Liver (tissue), 9 donors: ENCODE data around the gene ATE1. TPM values are rescaled to one million over a fixed set of nuclear protein-coding genes. Genes with fewer than 3 reads are reported as not detected.

Experiments used
- DNase-seq: peaks from one replicate; pipeline ENCODE4 v3.0.0-alpha.2; 2017; ENCODE audit warnings: low spot score
- H3K27ac ChIP-seq, 2 donors: one replicate each; pipeline ENCODE4 v1.7.0; 2013; ENCODE audit warnings: inconsistent platforms in 2 of 2, low read length in 2 of 2, control low read depth in 1 of 2, low read depth in 1 of 2, mild to moderate bottlenecking in 1 of 2
- H3K27me3 ChIP-seq, 4 donors: one replicate each; pipeline versions ENCODE4 v1.6.1 to v1.7.0; 2013; ENCODE audit warnings: low read length in 3 of 4, inconsistent platforms in 1 of 4, mild to moderate bottlenecking in 1 of 4, moderate library complexity in 1 of 4; ENCODE audit not compliant: control insufficient read depth in 4 of 4, insufficient read depth in 4 of 4
- H3K36me3 ChIP-seq, 4 donors: one replicate each; pipeline versions ENCODE4 v1.6.1 to v1.7.0; 2013; ENCODE audit warnings: low read length in 3 of 4, mild to moderate bottlenecking in 3 of 4, low read depth in 1 of 4, moderate library complexity in 1 of 4; ENCODE audit not compliant: control insufficient read depth in 4 of 4, insufficient read depth in 3 of 4
- H3K4me1 ChIP-seq, 4 donors: one replicate each; pipeline versions ENCODE4 v1.6.1 to v1.7.0; 2013; ENCODE audit warnings: low read length in 3 of 4, mild to moderate bottlenecking in 3 of 4, moderate library complexity in 1 of 4; ENCODE audit not compliant: control insufficient read depth in 4 of 4, insufficient read depth in 4 of 4
- H3K4me3 ChIP-seq, 3 donors: one replicate each; pipeline versions ENCODE4 v1.6.1 to v1.7.0; 2013; ENCODE audit warnings: low read length in 3 of 3, control low read depth in 1 of 3, low read depth in 1 of 3, mild to moderate bottlenecking in 1 of 3
- H3K9ac ChIP-seq, 2 donors: one replicate each; pipeline ENCODE4 v1.7.0; 2013; ENCODE audit warnings: low read length in 2 of 2, mild to moderate bottlenecking in 2 of 2, moderate library complexity in 2 of 2, control low read depth in 1 of 2, low read depth in 1 of 2
- H3K9me3 ChIP-seq, 4 donors: one replicate each; pipeline versions ENCODE4 v1.6.1 to v1.7.0; 2013; ENCODE audit warnings: low read length in 3 of 4; ENCODE audit not compliant: control insufficient read depth in 4 of 4
- EGR1 ChIP-seq, 2 donors: IDR thresholded peaks; 2 replicates each; pipeline ENCODE4 v1.6.1; 2016 to 2018; ENCODE audit warnings: antibody characterized with exemption in 2 of 2, low read depth in 2 of 2
- FOXA1 ChIP-seq: IDR thresholded peaks from 2 replicates; pipeline ENCODE4 v1.6.1; 2016; ENCODE audit warnings: antibody characterized with exemption
- NR2F2 ChIP-seq: IDR thresholded peaks from 2 replicates; pipeline ENCODE4 v1.6.1; 2016; ENCODE audit warnings: antibody characterized with exemption
- RAD21 ChIP-seq, 2 donors: IDR thresholded peaks; 2 replicates each; pipeline ENCODE4 v1.6.1; 2016; ENCODE audit warnings: antibody characterized with exemption in 2 of 2, mild to moderate bottlenecking in 2 of 2
- RXRA ChIP-seq, 2 donors: IDR thresholded peaks; 2 replicates each; pipeline ENCODE4 v1.6.1; 2017 to 2018; ENCODE audit warnings: antibody characterized with exemption in 2 of 2, mild to moderate bottlenecking in 1 of 2
- TAF1 ChIP-seq: conservative IDR thresholded peaks from 2 replicates; pipeline ENCODE4 v1.6.1; 2016; ENCODE audit warnings: antibody characterized with exemption, mild to moderate bottlenecking
- YY1 ChIP-seq: IDR thresholded peaks from 2 replicates; pipeline ENCODE4 v1.6.1; 2016; ENCODE audit warnings: antibody characterized with exemption, mild to moderate bottlenecking
- WGBS: extraction: QIAGEN DNeasy Blood & Tissue Kit; methylation state at CpG from one replicate; pipeline ENCODE4 v1.1.7; 2013; 5-methylcytosine and 5-hydroxymethylcytosine counted together
- polyA plus RNA-seq, 2 donors: library from polyadenylated mRNA; stranded (reverse) in 1 of 2; unstranded in 1 of 2; fragments of 200-250 nt in 1 of 2; fragments of >200 nt in 1 of 2; fragmentation: Nextera tagmentation in 1 of 2; extraction: Ambion mirVana in 1 of 2; gene quantifications; one replicate each; pipeline versions ENCODE4 v1.2.1 to v1.2.3, GENCODE V29; 2013 to 2015
- total RNA-seq, 2 donors: library from RNA; depleted of rRNA; stranded (reverse); fragments of >200 nt; gene quantifications; one replicate each; pipeline ENCODE4 v1.2.3, GENCODE V29; 2014
- TF ChIP-seq, protein P1 (sequence below): fragments of 150-350 bp; IDR thresholded peaks from 2 replicates; pipeline ENCODE4 v1.5.1; 2017; ENCODE audit warnings: improper control_type of control experiment, low read depth, low read length; ENCODE audit not compliant: missing input control
- TF ChIP-seq, protein P2 (sequence below): IDR thresholded peaks from 2 replicates; pipeline ENCODE4 v1.6.1; 2016; ENCODE audit warnings: antibody characterized with exemption
- donor health status: healthy.
- donor health status: healthy.
- donor health status: healthy.
- donor health status: healthy.
- donor health status: healthy.

Gene ATE1
- total and polyA plus RNA-seq, 4 donors, result 7.9 to 34.9 (median 13.5) TPM

DNA sequence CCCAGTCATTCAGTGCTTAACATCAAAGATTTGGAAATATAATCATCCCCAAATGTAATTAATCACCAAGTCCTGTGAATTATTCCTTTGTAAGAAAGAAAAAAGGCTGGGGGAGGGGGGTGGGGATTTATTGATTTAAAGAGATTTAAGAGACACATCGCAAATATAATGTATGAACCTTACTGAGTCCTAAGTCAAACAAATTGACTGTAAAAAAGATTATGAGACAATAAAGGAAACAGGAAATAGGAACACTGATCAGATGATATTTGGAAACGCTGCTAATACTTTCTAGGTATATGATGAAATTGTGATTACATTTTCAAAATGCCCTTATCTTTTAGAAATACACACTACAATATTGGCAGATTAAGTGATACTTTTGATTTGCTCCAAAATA is 92.5 kb downstream of the ATE1 start:
- H3K36me3 ChIP-seq, result peaks cover 0 to 18% (median 10%) of the 10 kb centered on the region in 4 donors
- no peaks in the 10 kb centered on the region for H3K9me3 ChIP-seq
- H3K27me3 ChIP-seq, result no peaks in the 10 kb centered on the region
- H3K4me3 ChIP-seq, result no peak overlapping the region
- H3K27ac ChIP-seq, result no peak overlapping the region
- no peak overlapping the region for H3K9ac ChIP-seq
- TF ChIP-seq TAF1, result no peak
- TF ChIP-seq, protein P1, sequence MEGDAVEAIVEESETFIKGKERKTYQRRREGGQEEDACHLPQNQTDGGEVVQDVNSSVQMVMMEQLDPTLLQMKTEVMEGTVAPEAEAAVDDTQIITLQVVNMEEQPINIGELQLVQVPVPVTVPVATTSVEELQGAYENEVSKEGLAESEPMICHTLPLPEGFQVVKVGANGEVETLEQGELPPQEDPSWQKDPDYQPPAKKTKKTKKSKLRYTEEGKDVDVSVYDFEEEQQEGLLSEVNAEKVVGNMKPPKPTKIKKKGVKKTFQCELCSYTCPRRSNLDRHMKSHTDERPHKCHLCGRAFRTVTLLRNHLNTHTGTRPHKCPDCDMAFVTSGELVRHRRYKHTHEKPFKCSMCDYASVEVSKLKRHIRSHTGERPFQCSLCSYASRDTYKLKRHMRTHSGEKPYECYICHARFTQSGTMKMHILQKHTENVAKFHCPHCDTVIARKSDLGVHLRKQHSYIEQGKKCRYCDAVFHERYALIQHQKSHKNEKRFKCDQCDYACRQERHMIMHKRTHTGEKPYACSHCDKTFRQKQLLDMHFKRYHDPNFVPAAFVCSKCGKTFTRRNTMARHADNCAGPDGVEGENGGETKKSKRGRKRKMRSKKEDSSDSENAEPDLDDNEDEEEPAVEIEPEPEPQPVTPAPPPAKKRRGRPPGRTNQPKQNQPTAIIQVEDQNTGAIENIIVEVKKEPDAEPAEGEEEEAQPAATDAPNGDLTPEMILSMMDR, result no peak
- H3K4me1 ChIP-seq, result no peaks in the 10 kb centered on the region
- 82% methylated on average over 2 of the region's 2 CpGs for WGBS
- no peak for DNase-seq

DNA sequence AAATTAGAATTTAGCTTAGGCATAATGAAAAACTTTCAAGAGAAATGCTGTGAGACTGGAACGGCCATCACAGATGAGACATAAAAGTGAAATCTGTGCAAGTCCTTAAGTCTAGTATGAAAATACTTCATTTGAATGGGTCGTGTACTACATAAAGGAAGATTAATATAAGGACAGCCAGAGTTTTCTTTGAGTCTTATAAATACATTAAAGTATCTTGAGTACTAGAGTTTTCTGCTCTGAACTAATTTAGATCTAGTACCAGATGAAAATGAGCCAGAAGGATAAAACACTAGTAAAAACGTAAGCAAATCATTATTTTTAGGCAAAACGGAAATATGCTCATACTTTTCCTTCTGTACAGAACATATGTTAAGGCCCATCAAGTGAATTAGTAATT is 93.1 kb downstream of the ATE1 start:
- 93% methylated on average over 4 of the region's 4 CpGs for WGBS
- Histone ChIP-seq H3K9me3 (no peaks in the 10 kb centered on the region), H3K4me1 (no peaks in the 10 kb centered on the region), H3K27ac (no peak overlapping the region), H3K9ac (no peak overlapping the region), H3K4me3 (no peak overlapping the region), H3K27me3 (no peaks in the 10 kb centered on the region), H3K36me3 (peaks cover 0 to 18% (median 10%) of the 10 kb centered on the region in 4 donors)
- TF ChIP-seq RXRA (IDR thresholded peaks at IDR 0.05), result no peak
- TF ChIP-seq YY1, result no peak
- TF ChIP-seq, protein P2, sequence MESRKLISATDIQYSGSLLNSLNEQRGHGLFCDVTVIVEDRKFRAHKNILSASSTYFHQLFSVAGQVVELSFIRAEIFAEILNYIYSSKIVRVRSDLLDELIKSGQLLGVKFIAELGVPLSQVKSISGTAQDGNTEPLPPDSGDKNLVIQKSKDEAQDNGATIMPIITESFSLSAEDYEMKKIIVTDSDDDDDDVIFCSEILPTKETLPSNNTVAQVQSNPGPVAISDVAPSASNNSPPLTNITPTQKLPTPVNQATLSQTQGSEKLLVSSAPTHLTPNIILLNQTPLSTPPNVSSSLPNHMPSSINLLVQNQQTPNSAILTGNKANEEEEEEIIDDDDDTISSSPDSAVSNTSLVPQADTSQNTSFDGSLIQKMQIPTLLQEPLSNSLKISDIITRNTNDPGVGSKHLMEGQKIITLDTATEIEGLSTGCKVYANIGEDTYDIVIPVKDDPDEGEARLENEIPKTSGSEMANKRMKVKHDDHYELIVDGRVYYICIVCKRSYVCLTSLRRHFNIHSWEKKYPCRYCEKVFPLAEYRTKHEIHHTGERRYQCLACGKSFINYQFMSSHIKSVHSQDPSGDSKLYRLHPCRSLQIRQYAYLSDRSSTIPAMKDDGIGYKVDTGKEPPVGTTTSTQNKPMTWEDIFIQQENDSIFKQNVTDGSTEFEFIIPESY, result no peak
- TF ChIP-seq NR2F2, result no peak
- TF ChIP-seq, protein P1, result no peak
- no peak for TF ChIP-seq FOXA1
- no peak for TF ChIP-seq EGR1 (IDR thresholded peaks at IDR 0.05; ENCODE audit: low read depth in 2 of 2)
- no peak for DNase-seq

DNA sequence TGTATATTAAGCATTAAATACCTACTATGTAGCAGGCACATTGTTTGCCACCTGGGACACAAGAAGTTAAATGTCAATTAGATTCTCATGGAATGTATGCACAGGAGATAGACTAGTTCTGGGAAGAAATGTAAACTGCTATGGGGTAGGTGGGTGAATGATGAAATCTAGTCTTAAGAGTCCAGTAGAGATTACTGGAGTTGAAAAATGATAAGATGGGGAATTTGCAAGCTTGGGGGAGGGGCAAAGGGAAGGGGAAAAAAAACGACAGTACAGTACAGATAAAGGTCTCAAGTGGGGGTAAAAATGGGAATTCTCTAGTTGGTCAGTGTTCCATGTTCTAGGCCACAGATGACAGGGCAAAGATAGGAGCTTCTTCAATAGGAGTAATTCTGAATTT is 94.4 kb downstream of the ATE1 start:
- Histone ChIP-seq H3K9ac (no peak overlapping the region), H3K27me3 (no peaks in the 10 kb centered on the region), H3K4me3 (no peak overlapping the region), H3K4me1 (no peaks in the 10 kb centered on the region), H3K36me3 (peaks cover 0 to 18% (median 11%) of the 10 kb centered on the region in 4 donors), H3K9me3 (no peaks in the 10 kb centered on the region), H3K27ac (no peak overlapping the region)
- DNase-seq, result no peak
- WGBS, result 70% methylated on average over 1 of the region's 1 CpG
- TF ChIP-seq TAF1, result no peak
- no peak for TF ChIP-seq RXRA (IDR thresholded peaks at IDR 0.05)
- TF ChIP-seq YY1, result no peak
- no peak for TF ChIP-seq NR2F2
- TF ChIP-seq RAD21 (IDR thresholded peaks at IDR 0.05), result no peak
- no peak for TF ChIP-seq EGR1 (IDR thresholded peaks at IDR 0.05; ENCODE audit: low read depth in 2 of 2)
